HG02938 (cell line): ENCODE measurements around the gene ATPAF2.
"Not testable (repeated sequence)": the region's sequence is repeated elsewhere in the genome, so short reads cannot be mapped to it uniquely, and the experiment has no call there.

Experiments used
- ATAC-seq: cut with Tn5 transposase; IDR thresholded peaks from one replicate; pipeline ENCODE4 v1.9.1; 2021; ENCODE audit warnings: mild to moderate bottlenecking, moderate library complexity; ENCODE audit not compliant: unreplicated experiment

Gene ATPAF2

GRCh38 chr17:18014006-18014405, 25.0 kb downstream of the ATPAF2 start:
- ATAC-seq = no peak

- no peak for ATAC-seq
These were observed 27.7 kb downstream of the ATPAF2 start for GRCh38 chr17:18011286-18011685.

GRCh38 chr17:18009609-18010420, 29.2 kb downstream of the ATPAF2 start:
- no peak for ATAC-seq

GRCh38 chr17:18008496-18009268, 30.3 kb downstream of the ATPAF2 start:
- no peak for ATAC-seq

GRCh38 chr17:18006495-18007239, 32.3 kb downstream of the ATPAF2 start:
- no peak for ATAC-seq

- no peak for ATAC-seq
These were observed 33.5 kb downstream of the ATPAF2 start for GRCh38 chr17:18005496-18005895.

GRCh38 chr17:18004884-18005305, 34.1 kb downstream of the ATPAF2 start:
- ATAC-seq = no peak

- ATAC-seq = no peak
These were observed 34.6 kb downstream of the ATPAF2 start for GRCh38 chr17:18004345-18004744.

- ATAC-seq = no peak
These were observed 36.8 kb downstream of the ATPAF2 start for GRCh38 chr17:18002171-18002570.

GRCh38 chr17:18000030-18000408, 38.9 kb downstream of the ATPAF2 start:
- no peak for ATAC-seq

- ATAC-seq = no peak
These were observed 39.5 kb downstream of the ATPAF2 start for GRCh38 chr17:17999364-18000029.

- ATAC-seq = no peak
These were observed 40.0 kb downstream of the ATPAF2 start for GRCh38 chr17:17998934-17999333.

- not testable (repeated sequence) for ATAC-seq
These were observed 43.1 kb downstream of the ATPAF2 start for GRCh38 chr17:17995887-17996286.

- no peak for ATAC-seq
These were observed 44.5 kb downstream of the ATPAF2 start for GRCh38 chr17:17994271-17995069.

- no peak for ATAC-seq
These were observed 45.1 kb downstream of the ATPAF2 start for GRCh38 chr17:17993852-17994251.

GRCh38 chr17:17993366-17993765, 45.6 kb downstream of the ATPAF2 start:
- ATAC-seq = no peak

- no peak for ATAC-seq
These were observed 48.7 kb downstream of the ATPAF2 start for GRCh38 chr17:17990282-17990681.

GRCh38 chr17:17989618-17990017, 49.4 kb downstream of the ATPAF2 start:
- ATAC-seq = no peak

GRCh38 chr17:17989081-17989480, 49.9 kb downstream of the ATPAF2 start:
- no peak for ATAC-seq

- ATAC-seq = no peak
These were observed 50.5 kb downstream of the ATPAF2 start for GRCh38 chr17:17988427-17988945.
